LNCAP (cell line): ENCODE measurements around the gene ROBO1.

Experiments used
- CTCF ChIP-seq: fragments of 450-650 bp; IDR thresholded peaks from 2 replicates; pipeline ENCODE4 v1.5.1; 2017; ENCODE audit warnings: mild to moderate bottlenecking

ROBO1 gene

GRCh38 chr3:79001255-79001654, 766.5 kb downstream of the ROBO1 start:
- no peak for TF ChIP-seq CTCF

- TF ChIP-seq CTCF, result no peak
These were observed 768.7 kb downstream of the ROBO1 start for GRCh38 chr3:78999139-78999538.

- no peak for TF ChIP-seq CTCF
These were observed 772.7 kb downstream of the ROBO1 start for GRCh38 chr3:78995087-78995486.

GRCh38 chr3:78994174-78995027, 773.4 kb downstream of the ROBO1 start:
- TF ChIP-seq CTCF, result no peak

GRCh38 chr3:78993375-78993774, 774.4 kb downstream of the ROBO1 start:
- no peak for TF ChIP-seq CTCF

- TF ChIP-seq CTCF, result no peak
These were observed 775.0 kb downstream of the ROBO1 start for GRCh38 chr3:78992830-78993229.

- no peak for TF ChIP-seq CTCF
These were observed 775.4 kb downstream of the ROBO1 start for GRCh38 chr3:78992400-78992799.
